ENCODE measurements around the gene BCL2A1.
"Not testable (repeated sequence)": the region's sequence is repeated elsewhere in the genome, so short reads cannot be mapped to it uniquely, and the experiment has no call there.

BCL2A1 gene

DNA sequence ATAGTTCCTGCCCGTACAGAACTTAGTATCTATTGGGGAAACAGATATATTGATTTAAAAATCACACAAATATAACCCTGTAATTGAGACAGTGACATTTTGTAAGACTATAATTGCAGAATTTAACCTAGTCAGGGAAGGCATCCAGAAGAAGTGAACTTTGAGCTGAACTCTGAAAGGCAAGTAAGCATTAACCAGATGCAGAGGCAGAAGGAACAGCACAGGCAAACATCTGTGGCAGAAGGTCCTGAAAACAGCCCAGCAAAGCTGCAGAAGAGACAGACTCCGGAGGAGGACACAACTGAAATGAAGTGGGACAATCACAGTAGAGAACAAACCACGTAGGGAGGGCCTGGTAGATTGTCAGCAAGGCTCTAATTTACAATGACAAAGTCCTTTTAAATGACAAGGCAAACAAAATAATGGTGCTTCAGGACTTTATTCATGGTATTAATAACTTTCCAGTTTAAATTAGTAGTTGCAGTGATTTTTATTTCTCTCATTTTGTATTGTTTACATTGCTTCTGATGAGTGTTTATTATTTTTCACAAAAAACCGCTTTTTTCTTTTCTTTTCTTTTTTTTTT is 14.5 kb downstream of the BCL2A1 start:
- no peak for DNase-seq

DNA sequence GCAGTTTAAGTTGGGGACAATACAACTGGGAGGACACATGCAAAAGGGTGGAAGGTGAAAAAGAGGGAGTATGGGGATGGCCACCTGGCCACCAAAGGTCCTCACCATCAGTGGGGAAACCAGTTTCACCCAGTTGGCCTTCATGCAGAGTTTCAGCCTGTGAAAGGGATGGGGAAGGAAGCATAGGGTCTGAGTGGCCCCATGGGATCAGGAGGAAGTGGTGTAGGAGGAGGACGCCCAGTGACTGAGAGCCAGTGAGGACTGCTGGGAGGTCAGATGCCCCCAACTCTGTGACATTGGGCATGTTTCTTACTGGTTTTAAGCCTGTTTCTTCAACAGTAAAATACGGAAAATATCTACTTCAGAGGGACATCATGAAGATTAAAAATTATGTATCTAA is 16.3 kb downstream of the BCL2A1 start:
- DNase-seq: no peak

DNA sequence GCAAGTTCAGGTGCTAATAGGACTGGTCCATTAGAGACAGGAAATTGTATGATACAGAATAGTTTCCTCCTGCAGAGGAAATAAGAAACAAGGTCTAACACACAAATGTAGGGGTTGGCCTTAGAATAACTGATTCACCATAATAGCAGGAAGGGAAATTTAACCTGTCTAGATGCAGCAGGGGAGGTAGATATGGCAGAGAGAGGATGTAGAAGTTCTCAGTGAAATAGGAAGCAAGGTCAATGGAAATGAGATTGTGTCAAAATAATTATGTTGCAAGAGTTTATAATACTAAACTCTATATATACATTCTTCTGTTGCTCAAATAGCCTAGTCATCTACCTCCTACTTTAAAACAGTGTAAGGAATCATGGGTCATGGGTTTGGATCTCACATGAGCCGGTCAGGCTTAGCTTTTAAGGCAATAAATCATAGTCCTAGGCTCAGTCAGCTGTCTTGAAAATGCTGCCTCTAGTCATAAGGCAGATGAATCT is 17.0 kb downstream of the BCL2A1 start:
- no peak for DNase-seq

DNA sequence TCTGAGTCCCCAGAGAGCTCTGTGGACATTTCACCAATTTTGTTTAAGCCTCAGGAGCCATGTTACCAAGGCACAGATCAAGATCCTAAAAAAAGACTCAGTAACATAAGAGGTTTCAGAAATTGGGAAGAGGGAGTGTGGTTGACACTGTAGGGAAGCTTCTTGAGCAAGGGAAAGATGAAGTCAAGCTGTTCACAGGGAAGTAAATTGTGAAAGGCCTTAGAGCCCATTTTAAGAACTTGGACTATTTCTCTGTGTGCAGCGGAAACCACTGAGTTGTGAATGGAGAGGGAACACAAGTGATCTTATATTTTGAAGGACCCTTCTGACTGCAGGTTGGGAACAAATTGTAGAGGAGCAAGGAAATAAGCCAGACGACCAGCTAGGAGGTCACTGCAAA is 18.7 kb downstream of the BCL2A1 start:
- no peak for DNase-seq

DNA sequence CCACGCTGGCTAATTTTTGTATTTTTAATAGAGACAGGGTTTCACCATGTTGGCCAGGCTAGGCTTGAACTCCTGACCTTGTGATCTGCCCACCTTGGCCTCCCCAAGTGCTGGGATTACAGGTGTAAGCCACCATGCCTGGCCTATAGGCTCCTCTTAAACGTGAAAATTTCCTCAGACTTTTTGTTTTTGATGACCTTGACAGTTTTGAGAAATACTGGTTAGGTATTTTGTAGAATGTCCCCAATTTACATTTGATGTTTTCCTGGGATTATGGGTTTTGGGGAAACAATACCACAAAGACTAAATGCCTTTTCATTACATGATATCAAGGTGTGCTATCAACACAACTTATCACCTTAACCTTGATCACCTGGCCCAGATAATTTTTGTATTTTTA is 20.7 kb downstream of the BCL2A1 start:
- DNase-seq: no peak

DNA sequence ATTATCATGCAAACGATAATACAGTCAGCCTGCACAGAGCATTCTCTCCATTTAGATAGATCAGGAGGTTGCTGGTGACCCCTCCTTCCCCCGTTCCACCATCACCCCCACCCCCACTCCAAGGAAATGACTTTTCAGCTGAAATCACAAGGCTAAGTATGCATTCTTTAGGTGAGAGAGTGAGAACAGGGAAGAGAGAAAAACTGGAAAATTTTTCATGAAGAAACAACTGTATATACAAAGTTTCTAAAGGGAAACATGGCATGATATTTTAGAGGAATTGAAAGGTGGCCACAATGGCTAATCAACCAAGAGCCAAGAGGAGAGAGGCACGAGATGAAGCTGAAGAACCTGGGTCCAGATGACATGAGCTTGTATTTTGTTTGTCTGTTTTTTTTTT is 22.2 kb downstream of the BCL2A1 start:
- no peak for DNase-seq

DNA sequence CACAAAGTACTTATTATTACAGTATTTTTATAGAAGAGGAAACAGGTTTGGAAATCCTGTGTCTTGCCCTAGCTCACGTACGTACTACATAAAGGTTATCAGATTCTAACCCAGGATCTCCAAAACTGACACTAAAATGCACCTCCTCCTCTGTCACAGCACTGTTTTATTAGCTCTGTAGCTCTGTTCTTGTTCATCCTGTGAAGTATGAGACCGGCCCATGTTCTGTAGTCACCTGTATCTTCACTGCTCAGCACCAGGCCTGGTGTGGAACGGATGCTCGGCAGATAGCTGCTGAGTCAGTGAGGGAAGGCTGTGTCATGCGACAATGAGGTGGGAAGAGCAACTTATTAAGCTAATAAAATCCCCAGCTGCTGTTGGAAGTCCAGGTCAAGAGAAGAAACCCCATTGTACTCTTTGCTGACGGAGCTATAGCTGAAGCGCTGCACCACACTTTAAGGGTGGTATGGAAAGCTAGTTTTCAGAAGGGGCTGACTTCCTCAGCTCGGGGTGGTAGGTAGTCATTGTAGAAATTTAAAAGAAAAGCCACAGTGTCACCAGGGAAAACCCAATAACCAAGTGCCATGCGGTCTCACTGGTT is 22.8 kb downstream of the BCL2A1 start:
- DNase-seq: no peak

DNA sequence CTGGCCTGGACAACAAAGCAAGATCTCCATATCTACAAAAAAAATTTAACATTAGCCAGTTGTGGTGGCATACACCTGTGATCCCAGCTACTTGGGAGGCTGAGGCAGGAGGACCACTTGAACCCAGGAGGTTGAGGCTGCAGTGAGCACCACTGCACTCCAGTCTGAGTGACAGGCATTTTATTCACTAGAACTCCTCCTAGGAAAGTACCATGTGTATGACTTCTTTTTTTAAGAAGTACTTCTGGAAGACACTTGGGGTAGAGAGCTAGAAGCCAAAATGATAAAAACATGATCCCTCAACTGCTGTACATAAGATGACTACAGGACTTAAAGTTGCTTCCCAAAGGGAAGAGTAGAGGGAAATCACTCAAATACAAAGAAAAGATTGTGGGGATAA is 24.0 kb downstream of the BCL2A1 start:
- no peak for DNase-seq

DNA sequence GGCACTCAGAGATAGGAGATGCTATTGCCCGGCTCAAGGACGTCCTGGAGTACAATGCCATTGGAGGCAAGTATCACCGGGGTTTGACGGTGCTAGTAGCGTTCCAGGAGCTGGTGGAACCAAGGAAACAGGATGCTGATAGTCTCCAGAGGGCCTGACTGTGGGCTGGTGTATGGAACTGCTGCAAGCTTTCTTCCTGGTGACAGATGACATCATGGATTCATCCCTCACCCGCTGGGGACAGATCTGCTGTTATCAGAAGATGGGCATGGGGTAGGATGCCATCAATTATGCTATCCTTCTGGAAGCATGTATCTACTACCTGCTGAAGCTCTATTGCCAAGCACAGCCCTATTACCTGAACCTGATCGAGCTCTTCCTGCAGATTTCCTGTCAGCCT is 26.4 kb downstream of the BCL2A1 start:
- DNase-seq: no peak

DNA sequence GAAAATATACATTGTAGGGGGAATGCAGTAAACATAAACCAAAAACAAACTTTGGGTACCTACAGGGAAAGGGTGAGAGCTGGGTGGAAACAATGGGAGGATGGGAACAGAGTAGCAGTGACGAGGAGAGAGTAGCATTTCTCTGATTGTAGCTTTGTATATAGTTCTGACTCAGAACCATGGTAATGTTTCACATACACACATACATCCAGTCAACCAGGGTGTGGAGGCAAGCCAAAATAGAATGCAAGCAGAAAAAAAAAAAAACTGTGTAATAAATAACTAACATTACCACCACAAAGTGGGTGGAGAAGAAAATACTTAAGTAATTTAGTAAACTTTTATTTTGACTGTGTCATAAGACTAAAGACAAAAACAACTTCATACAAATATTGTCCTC is 27.2 kb downstream of the BCL2A1 start:
- no peak for DNase-seq

DNA sequence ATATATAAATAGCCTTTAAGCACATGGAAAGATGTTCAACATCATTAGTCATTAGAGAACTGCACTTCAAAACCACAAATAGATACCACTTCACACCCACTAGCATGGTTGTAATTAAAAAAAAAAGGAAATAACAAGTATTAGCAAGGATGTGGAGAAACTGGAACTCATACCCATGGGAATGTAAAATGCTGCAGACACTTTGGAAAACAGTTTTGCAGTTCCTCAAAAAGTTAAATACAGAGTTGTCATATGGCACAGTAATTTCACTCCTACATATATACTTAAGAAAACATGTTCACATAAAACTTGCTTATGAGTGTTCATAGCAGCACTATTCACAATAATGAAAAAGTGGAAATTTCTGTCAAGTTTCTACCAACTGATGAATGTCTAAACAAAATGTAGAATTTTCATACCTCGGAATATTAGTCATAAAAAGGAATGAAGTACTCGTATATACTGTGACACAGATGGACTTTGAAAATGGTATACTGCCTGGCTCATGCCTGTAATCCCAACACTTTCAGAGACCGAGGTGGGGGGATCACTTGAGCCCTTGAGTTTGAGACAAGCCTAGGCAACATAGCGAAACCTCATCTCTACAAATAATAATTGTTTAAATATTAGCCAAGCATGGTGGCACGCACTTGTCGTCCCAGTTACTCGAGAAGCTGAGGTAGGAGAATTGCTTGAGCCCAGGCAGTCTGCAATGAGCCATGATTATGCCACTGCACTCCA is 28.1 kb downstream of the BCL2A1 start:
- DNase-seq: no peak

DNA sequence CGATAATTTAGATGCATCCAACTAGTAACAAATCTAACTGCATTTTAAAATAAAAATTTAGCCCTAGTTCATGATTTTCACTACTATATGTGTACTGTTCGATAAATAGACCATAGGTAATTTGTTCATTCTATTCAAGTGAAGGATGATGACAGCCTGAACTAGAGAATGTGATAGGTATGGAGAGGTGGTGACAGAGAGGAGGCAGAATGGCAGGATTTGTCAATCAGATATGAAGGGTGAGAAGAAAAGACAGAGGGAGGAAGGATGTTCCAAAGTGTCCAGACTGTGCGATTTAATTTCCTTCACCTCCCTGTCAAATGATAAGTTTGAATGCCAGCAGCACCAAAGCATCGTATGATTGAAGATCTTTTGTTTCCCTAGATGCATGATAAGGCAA is 31.6 kb downstream of the BCL2A1 start:
- no peak for DNase-seq

DNA sequence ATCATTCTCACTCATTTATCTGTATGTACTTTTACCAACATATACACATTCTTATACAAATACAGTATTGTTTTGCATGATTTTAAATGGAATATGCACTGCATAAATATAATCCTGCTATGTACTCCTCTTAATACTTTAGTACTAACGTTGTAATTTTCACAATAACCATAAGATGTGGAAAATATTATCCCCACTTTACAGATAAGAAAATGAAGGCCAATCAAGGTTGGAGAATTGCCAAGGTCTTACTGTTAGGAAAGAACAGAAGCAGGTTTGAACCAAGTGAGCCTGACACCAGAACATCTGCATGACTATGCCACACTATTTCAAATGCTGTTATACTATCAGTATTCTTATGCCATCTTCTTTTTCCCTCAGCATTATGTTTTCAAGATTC is 32.9 kb downstream of the BCL2A1 start:
- DNase-seq: no peak

DNA sequence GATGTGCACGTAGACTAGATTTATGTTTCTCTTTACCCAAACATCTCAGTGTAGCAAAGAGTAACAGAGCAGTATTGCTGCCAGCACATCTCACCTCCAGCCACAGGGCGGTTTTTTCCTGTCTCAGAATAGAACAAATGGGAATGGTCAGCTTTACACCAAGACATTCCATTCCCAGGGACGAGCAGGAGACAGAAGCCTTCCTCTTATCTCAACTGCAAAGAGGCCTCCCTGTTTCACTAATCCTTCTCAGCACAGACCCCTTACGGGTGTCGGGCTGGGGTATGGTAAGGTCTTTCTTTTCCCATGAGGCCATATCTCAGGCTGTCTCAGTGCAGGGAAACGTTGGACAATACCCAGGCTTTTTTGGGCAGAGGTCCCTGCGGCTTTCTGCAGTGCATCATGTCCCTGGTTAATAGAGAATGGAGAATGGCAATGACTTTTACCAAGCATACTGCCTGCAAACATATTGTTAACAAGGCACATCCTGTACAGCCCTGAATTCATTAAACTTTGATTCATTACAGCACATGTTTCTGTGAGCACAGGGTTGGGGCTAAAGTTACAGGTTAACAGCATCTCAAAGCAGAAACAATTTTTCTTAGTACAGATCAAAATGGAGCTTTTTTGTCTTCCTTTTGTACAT is 35.3 kb downstream of the BCL2A1 start:
- not testable (repeated sequence) for DNase-seq

DNA sequence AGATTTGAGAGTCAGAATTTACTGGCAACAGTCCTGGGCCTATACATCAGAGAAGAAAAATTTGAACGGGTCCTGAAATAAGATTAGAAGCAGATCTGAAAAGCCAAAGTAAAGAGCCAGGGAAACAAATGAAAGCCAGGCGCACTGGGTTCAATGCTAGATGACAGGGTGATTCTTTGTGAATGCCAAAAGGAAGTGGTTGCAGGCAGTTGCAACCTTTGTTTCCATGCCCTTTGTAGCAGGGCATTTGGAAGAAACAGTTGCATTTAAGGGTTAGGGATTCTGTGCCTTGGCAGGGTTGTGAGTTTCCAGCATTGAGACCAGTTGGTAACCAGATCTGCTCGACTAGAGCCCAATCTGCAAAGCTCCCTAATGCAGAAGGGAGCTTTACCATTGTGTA is 37.8 kb downstream of the BCL2A1 start:
- no peak for DNase-seq

DNA sequence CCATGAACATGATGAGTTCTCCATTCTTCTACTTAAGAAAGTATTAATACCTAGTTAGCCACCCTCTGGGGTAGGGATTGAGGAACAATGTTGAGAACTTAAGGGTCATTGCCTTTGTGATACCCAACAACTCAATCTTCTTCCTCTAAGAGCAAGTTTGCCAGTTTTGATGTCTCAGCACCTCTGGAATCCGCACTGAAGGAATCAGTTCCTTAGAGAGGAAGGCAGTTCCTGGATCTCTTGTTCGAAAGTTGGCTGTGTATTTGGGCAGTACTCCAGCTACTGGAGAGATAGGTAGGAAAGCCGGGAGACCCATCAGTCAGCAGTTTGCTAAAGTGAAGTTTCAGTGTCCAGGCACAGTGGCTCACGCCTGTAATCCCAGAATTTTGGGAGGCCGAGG is 38.5 kb downstream of the BCL2A1 start:
- no peak for DNase-seq

DNA sequence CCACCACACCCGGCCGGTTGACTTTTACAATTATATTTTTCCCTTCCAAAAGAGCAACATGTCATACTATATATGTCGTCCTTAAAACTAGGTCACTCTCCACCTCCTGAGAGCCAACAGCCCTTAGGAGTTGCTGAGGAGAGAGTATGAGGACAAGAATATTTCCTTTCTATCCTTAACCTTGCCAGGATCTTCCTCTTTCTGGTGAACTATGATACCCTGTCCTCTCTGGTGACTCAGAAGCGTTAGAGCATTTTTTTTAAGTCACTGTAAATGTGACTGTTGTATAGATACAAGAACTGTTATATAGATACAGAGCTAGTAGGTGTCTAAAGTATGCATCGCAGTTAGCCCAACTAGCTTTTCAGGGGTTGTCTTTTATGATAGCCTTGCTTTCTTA is 40.5 kb downstream of the BCL2A1 start:
- DNase-seq: no peak

DNA sequence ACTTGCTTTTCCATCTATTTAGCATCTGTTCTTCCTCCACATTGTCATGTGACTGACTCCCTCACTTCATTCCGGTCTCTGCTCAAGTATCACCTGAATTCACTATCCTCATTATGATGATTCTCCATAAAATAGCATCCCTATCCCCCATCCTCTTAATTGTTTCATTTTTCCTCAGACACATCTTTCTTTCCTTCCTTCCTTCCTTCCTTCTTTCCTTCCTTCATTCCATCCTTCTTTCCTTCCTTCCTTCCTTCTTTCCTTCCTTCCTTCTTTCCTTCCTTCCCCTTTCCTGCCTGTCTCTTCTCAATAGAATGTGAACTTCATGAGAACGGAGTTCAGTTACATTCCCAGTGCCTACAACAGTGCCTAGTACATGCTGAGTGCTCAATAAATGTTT is 41.6 kb downstream of the BCL2A1 start:
- DNase-seq: no peak

DNA sequence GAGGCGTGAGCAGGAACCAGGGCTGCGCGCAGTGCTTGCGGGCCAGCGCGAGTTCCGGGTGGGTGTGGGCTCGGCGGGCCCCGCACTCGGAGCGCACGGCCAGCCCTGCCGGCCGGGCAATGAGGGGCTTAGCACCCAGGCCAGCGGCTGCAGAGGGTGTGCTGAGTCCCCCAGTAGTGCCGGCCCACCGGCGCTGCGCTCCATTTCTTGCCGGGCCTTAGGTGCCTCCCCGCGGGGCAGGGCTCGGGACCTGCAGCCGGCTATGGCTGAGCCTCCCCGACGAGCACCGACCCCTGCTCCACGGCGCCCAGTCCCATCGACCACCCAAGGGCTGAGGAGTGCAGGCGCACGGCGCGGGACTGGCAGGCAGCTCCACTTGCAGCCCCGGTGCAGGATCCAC is 44.9 kb downstream of the BCL2A1 start:
- DNase-seq: not testable (repeated sequence)

DNA sequence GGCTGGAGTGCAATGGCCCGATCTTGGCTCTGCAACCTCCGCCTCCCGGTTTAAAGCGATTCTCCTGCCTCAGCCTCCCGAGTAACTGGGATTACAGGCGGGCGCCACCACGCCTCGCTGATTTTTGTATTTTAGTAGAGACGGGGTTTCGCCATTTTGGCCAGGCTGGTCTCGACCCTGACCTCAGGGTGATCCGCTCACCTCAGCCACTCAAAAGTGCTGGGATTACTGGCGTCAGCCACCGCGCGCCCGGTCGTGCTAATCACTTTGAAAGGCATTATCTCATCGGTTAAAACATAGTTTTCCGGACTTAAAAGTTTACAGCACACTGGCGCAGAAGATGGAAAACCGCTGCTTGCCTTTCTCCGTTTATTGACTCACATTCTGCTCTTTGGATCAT is 46.6 kb downstream of the BCL2A1 start:
- no peak for DNase-seq

DNA sequence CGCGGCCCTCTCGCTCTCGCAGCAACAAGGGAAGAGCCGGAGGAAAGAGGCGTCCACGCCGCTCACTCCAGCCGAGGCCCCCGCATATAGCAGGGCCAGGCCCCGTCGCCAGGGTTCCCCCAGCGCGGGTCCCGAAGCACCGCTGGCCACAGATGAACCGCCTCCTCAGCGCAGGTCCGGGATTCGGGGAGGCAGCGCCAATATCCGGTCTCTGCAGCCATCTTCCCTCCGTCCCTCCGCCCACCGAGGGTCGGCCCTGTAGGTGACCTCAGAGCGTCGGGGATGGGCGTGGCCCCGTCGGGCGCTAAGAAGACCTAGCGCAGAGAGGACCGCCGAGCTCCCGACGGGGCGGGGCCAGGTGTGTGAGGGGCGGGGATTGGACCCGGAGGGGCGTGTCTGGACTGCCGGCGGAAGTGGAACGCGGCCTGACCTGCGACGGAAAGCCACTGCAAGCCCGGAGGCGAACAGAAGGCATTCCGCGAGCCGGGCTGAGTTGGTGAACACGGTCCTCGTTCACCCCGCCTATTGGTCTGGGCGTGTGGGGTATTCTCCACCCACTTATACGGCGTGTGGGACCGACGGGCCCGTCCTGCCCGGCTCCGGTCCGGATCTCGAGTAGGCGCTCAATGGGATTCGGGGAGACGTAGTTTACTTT is 47.4 kb downstream of the BCL2A1 start:
- DNase-seq: peak; percentile 93 to 97 (median 96)

DNA sequence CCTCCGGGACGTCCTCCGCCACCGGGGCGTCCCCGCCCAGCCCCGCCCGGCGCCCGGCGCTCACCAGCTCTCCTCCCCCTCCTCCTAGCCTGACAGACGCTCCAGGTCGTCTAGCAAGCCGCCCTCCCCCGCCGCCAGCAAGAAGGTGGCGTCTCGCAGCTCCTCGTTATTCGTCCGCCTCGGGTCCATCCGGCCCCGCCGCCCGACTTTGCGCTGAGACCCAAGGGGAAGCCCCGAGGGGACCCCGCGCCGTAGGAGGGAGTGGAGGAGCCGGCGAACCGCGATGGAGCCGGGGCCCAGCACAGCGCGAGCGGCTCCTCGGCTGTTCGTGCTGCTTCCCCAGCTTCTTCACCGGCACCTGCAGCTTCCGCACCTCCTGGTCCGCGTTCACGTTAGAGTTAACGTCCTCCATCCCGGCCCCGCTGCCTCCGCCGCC is 47.9 kb downstream of the BCL2A1 start:
- peak; percentile 39 to 53 (median 48) for DNase-seq

DNA sequence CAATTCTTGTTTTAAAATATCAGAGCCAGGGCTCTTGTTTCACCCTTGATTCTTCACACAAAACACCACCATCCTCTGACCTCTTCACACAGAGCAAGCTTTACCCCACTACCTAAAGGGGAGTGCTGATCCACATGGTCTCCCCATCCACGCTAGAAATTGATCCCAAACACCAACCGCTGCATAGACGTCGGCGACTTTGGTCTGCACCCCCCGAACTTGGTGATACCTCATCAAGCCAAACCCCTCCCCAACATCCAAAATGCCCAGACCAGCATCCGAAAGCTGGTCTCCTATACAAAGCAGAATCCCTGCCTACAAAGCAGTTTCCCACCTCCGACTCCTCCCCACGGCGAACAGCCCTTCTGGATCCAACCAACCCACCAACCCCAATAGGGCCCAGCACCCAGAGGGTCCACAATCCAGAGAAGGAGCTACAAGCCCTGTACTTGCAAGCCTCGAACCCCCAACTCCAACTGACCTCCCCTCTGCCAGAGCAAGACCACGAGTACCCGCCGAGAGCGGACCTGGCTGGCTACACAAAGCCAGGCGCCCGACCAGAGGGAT is 48.4 kb downstream of the BCL2A1 start:
- no peak for DNase-seq
